SKM-1 (cell line): Measurements from ENCODE around the gene GNAS.
"Not testable (repeated sequence)": the region's sequence is repeated elsewhere in the genome, so short reads cannot be mapped to it uniquely, and the experiment has no call there.

Experiments
- DNase-seq: peaks from one replicate; lab custom pipeline; 2025; ENCODE audit not compliant: unreplicated experiment; lab: John Stamatoyannopoulos, UW

GNAS gene

DNA sequence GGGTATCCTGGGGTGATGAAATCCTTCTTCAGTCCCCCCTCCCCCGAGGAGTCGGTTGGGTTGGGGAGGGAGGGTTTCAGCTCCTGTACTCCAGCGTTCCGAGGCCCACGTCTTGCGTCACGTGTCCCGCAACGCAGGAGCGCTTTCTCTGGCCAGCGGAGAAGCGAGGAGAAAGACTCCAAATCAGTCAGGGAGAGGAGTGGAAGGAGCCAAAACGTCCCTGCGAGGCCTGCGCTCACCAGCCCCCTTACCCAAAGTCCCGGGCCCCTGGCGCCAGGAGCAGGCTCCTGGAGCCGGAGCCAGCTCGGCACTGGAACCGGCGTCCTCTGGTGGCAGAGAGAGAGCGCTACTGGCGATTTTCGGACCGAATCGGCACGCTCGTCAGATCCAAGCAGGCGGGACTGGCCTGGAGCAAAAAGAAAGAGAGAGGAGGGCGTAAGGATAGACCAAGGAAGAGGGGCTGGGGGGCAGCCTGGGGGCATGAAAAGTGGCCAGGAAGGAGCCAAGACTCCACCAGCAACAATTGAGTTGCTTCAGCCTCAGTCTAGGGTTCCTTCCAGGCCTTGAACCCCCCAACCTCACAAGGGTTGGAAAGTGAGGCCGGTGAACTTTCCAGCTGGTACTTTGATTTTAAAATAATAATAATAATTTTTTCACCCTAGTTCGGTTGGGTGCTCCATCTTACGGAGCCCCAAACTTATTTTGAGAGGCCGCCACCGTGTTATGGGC lies at the start of gene GNAS:
Gene GNAS, plus strand, starts transcription at position 174 of the 729 bp plus-strand sequence.
- no peak for DNase-seq

DNA sequence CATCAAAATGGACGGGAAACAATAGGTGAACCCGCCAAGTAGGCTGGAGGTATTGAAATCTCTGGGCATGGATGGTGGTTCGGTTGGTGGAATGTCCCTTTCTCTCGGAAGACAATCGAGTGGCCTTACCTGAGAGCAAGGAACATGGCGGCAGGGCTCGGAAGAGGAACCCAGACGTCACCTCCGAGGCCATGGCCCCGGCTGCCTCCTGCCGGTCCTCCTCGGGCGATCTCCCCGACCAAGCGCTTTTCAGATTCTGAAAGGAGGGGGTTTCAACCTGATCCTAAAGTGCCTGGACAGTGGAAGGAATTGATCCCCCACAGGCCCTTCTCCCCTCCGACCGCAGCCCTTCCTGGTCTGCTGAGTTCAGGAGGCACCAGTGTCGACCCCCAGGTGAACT lies 49.0 kb upstream of the GNAS start:
- DNase-seq: no peak

DNA sequence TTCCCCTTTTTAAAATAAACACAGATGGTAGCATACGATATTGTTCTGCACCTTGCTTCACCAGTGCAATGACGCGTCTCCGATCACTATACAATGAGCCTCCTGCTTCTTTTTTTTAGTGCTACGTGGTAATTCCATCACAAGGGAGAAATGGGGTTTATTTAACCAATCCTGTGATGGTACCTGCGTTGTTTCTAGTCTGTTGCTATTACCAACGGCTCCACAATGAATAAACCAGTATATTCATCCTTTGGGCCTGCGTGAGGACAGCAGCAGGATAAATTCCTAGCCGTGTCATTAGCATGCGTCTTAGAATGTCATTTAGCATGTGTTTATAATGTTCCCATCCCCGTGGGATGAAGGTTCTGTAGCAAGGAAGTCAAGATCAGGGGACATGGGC lies 44.7 kb upstream of the GNAS start:
- no peak for DNase-seq

DNA sequence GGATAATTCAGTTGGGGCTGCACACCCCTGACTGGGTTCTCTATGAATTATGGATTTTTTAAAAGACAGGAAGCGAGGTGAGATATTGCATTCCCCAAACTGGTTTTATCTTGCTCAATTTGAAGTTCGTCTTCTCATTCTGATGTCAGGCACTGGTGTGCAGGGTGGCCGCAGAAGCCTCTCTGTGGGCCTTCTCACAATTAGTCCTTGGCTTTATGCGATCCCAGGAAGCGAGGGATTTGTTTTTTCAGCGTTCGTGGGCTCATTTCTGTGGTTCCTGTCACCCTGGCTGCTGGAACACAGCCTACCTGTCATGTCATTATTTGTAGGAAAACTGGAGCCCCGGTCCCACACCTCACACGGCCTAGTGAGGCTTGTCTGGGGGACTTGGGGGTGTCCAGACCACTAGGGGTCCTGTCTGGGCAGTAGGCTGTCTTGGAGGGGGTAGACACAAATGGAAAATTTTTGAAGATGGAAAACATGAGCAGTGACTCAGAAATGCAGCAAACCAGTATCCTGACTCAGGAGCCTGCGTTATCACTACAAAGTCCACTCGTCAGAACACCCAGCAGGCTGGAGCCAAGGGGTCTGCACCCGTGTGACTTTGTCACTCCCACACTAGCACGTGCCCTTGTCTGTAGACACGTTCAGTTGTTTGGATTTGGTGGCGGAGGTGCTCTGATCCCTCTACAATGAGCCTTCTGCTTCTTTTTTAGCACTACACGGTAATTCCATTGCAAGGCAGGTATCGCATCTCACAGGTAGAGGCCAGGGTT lies 44.1 kb upstream of the GNAS start:
- DNase-seq: no peak

DNA sequence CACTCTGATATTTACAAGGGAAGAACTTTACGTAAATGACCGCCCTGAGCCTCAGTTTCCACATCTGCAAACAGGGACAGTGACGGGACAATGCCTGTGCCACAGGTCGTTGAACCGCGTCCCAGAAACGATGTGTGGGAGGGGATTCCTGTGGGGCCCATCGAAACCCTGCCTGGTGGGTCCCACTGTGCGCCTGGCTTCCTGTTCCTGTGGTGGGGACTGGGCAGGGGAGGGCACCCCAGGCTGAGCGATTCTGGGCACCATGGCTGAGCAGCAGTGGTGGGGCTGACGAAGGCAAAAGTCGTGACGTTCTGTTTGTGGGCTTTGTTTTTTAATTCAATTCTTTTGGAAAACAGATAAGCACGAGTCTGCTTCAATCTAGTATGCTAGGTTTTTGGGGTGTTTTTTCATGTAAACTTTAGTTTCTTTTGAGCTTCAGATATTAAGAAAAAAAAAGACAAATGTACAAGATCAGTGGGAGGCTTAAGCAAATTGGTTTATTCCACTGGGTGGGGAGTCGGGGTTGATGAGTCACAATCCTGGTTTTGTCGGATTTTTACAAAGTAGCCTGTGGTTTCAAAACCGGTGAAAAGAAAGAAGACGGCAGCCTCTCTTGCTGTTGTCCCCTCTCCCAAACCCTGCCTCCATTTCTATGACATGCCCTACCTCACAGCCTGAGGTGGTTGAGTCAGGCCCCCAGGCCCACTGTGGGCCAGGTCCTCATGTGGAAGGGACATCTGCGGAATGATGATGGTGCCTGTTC lies 42.2 kb upstream of the GNAS start:
- no peak for DNase-seq

DNA sequence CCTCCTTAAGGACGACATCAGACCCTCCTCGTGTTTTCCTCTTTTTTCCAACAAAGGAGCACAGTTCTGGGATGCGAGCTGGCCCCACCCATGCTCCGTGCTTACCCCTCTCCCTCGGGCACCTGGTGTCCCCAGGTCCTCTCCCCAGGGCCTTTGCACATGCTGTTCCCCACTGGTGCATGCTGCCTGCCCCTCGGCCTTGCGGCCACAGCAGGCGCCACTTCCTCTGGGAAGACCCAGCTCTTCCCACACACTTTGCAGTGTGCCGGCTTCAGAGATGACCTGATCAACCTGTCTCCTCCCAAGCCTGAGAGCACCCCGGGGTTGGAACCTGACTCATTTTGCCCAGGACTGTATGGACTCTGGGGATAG lies 41.7 kb upstream of the GNAS start:
- DNase-seq: no peak

DNA sequence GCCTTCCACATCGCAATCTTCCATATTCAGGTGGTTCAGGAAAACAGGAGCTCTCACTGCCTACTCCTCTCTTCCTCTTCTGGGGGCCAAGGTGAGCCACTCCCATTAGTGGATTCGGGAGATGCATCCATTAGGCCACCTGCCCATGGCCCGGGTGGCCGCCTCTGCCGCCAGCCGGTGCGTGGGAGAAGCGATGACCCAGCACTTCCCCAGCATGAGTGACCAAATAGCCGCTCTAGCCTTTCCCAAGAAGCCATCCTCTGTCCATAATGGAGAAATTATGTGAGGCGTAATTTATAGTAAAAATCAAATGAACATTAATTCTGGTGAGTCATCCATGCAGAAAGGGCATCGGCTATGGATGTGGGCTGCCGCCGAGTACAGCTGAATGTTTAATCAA lies 41.2 kb upstream of the GNAS start:
- DNase-seq: no peak

DNA sequence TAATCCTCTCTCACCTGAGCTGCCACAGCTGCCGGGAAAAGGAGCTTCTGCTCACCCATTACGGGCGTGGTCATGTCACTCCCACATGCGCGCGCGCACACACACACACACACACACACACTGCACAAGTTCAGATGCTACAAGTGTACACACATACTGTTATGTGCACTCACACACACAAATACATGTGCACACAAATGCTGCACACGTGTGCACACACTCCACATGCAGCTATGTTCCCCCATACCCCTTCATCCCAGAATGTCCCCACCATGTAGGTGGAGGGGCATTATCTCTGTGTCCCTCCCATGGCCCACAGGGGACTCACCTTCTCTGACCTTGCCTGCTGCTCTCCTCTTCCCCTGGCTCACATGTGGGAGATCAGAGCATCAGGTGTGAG lies 39.1 kb upstream of the GNAS start:
- DNase-seq: no peak

DNA sequence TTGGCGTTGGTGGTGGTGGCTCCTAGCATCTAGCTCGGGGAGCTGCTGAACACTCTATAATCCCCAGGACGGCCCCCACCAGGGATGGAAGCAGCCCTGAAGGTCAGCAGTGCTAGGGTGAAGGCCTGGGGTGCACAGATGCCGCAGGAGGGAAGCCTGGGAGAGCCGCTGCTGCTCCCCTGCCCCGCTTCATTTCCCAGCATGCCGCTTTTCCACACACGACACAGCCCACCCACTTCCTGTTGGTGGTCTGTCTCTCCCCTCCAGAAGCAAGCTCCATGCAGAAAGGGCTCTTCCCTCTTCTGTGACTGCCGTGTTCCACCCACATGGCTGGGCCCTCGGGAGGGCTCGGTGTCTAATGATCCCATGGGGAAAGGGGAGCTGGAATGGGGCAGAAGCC lies 37.1 kb upstream of the GNAS start:
- no peak for DNase-seq

DNA sequence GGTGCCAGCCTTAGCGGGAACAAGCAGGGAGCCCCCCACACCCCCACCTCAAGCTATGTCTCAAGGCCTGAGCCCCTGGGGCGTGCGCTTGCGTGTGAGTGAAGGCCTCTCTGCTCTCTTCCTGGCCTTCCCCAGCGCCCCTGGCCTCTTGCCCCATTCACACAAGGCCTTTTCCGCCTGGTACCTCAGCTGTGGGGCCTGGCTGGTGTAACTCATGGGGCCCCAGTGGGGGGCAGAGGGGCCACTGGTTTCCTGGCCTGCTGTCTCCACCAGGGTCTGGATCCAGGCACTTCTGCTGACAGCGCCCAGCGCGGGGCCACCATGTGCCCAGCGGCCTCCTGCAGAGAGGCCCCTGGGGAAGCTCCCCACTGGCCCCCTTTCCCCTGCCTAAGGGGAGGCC lies 36.5 kb upstream of the GNAS start:
- DNase-seq: no peak

DNA sequence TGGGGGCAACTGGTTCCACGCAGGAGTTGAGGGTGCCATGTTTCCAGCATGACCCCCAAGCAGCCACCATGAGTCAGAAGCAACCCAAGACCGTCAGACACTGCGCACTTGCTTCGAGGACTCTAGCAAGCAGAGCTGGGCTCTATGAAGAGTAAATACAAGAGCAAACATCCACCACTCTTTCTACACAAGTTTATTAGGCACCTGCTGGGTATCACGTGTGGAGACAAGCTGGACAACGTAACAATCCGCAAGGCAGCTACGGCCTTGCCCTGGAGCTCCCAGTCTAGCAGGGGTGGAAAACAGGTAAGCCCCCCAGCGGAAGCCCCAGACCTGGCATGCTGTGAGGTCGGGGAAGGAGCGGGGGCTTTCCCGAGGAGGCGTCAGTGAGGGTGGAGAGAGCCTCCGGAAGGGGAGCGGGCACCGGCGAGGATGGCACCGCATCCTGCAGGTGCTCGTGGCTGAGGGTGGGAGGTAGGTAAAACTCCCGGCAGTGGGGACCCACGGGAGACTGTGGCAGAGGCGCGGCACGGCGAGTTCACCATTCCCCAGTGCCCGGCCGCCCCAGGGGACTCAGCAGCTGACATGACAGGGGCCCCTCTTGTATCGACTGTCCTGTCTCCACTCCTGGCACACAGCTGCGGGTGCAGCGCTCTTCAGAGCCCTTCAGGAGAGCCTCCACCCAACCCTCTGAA lies 35.4 kb upstream of the GNAS start:
- no peak for DNase-seq

DNA sequence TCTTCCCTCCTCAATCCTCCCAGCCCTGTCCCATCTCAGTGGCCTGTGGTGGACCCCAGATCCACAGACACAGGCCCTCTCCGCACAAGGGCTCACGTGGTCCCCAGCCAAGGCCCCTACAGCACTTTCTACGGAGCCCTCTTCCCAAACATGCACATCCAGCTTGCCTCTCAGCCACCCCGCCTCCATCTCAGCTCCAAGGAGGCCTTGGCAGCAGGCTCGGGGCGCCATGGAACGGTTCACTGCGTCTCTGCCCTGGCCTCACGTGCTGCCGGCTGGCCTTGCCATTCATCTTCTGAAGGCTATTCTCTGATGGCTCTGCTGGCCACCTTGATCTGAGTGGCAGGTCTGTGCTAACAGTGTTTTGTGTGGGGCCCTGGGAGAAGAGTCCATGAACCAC lies 34.8 kb upstream of the GNAS start:
- no peak for DNase-seq

DNA sequence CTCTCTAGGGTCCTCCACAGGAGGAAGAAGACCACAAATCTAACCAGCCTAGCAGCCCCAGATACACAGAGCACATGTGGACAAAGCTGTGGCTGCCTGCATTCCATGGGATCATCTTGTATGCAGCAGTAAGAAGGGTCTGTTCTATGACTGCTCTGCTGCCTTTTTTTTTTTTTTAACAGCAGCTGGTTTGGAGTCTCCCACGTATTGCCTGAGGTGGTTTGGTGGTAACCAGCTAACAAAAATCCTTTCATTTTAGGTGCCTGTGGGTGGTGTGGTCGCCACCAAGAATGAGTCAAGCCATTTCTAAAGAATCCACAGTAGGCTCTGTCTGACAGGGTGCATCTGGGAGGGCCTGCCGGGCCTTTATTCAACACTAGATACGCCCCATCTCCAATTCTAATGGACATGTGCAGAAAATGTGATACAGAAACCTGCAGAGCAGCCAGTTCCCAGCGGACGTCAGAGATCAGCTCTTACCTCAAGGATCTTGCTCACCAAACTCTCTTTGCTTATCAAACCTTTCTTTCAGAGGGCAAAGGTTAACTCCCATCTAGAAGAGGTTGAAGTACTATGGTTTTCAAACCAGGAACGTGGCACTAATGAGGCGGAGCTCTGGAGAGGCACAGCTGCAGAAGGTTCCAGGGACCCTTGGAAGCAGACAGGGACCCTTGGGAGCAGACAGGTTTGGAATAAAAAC lies 33.8 kb upstream of the GNAS start:
- no peak for DNase-seq

DNA sequence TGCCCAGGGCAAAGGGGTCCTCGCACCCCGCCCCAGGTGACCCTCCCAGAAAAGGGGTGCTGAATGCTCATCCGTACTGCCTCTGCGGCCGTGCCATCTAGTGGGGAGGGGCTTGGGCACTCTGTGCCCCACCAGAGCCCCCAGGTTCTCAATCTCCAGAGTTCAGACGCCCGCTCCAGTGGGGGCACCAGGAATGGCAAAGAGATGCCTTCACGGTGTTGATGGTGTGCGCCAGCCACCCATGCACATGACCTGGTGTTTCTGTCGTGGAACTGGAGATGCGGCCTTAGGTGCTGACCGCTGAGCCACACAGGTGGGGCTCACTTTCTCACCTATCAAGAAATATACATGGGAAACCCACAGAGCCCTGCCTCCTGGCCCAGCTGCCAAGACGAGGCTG lies 32.6 kb upstream of the GNAS start:
- no peak for DNase-seq

DNA sequence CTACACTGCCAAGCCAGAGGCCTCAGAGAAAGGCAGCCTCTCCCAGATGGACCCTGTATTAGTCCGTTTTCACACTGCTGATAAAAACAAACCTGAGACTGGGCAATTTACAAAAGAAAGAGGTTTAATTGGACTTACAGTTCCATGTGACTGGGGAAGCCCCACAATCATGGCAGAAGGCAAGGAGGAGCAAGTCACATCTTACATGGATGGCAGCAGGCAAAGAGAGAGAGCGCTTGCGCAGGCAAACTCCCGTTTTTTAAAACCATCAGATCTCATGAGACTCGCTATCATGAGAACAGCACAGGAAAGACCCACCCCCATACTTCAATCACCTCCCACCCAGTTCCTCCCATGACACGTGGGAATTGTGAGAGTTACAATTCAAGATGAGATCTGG lies 32.0 kb upstream of the GNAS start:
- not testable (repeated sequence) for DNase-seq

DNA sequence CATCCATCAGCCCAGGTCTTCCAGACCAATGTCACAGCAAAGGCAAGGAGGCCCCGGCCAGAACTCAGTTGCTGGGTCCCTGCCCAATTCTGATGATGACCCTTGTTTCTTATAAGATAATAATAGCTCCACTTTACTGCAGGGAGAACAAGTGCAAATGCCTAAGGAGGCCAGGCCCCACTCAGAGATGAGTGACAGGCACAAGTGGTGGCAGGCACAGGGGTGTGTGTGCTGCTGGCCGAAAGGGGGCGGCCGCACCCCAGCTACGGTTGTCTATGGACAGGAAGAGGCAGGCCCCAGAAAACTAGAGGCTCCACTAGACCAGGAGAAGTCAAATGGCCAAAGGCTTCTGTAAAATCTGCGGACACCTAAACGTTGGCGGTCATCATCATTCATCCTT lies 30.4 kb upstream of the GNAS start:
- no peak for DNase-seq

DNA sequence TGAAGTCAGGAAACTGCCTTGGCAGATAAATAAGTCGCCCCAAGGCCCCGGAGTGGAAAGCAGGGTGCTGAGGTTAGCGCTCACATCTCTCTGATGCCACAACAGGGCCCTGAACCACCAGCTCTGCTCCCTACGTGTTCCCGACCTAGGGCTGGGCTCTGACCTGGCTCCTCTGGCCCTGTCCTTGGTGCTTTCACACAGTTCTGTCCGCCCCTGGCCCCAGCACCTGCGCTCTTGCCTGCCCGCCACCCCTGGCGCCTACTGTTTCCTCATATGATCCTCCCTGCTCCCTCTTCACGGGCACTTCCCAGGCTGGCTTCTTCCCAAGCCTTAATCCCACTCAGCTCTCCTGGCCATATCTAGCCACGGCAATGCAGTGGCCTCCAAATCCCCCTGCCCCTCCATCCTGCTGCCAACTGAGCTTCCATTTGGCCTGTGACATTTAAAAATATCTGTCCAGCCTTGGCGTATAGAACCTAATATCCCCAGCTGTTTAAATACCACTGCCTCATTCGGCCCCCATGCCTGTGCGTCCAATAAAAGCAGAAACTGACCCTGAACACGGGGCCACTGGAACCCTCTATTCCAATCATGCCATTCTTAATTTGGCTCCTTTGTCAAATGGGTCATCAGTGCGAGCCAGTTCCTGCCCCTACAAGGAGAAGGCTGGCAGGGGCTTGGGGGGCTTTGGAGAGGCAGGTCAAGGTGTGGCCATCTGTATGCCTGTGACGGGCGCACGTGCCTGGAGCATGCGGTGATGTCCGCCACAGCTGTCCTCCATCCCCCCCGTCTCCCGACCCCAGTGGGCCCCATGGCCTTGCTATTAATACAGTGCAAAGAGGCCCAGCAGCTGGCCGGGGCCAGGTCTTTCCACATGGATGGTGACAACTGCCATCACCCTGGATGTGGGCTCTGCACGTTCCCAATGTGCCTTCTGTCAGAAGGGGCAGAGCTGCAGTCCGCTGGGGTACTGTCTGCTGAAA lies 29.5 kb upstream of the GNAS start:
- no peak for DNase-seq

DNA sequence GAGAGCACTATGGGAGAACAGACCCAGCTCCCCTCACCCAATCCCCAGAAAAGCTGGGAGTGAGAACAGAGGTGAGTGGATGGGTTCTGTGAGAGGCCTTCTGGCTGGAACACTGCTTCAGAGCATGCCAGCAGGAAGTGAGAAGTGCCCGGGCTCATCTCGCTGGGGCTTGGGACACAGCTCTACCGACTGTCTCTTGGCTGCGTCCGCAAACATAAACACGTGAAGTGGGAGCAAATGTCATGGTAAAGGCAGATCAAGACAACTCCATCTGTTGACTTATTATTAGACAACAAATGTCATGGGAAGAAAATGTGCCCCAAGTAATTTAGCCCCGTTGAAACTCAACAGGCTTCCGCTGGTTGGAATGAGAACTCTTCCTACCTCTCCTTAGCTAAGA lies 27.7 kb upstream of the GNAS start:
- no peak for DNase-seq

DNA sequence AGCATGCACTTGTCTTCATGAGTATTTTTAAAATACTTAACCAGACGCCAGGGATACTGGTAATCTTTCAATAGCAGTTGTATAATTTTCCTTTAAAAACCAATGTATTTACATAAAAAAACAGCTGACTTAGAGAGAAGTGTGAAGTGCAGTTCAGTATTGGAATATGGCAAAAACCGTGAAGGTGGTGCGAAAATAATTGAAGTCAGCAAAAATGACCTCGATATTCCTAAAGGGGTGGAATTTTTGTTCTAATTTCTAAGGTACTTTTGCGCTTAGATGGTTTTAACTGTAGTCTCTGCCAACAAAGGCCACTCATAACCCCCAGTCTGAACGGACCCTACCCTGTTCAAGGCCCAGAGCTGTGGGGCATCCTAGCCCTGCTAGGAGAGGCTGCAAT lies 27.1 kb upstream of the GNAS start:
- DNase-seq: no peak

DNA sequence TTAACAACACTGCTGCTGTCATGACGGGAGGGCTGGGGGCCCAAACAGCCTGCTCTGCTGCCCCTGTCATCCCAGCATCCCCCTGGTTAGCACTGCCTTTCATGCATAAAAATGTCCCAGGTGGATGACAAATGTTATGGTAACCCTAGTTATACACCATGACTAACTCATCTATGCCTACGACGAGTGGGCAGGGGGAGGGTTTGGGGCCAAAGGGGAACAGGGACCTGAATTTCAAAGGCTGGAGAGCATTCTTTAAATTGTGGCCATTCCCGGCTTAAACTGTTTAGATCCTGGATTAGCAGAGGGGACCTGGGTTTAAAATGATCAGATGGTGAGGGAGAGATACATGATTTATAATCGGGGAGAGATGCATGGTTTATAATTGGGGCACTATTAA lies 26.2 kb upstream of the GNAS start:
- DNase-seq: no peak
